HG03196 (cell line): Measurements from ENCODE around the gene CTAGE4.
"Not testable (repeated sequence)": the region's sequence is repeated elsewhere in the genome, so short reads cannot be mapped to it uniquely, and the experiment has no call there.

ENCODE experiments used
- ATAC-seq: cut with Tn5 transposase; IDR thresholded peaks from one replicate; pipeline ENCODE4 v1.9.1; 2021; ENCODE audit not compliant: unreplicated experiment

CTAGE4 gene

GRCh38 chr7:144203086-144203485, 19.8 kb downstream of the CTAGE4 start:
- ATAC-seq, result not testable (repeated sequence)

- ATAC-seq, result not testable (repeated sequence)
These were observed 22.0 kb downstream of the CTAGE4 start for GRCh38 chr7:144205306-144205705.

GRCh38 chr7:144217200-144217599, 33.9 kb downstream of the CTAGE4 start:
- ATAC-seq, result not testable (repeated sequence)

GRCh38 chr7:144218581-144218980, 35.3 kb downstream of the CTAGE4 start:
- not testable (repeated sequence) for ATAC-seq

DNA sequence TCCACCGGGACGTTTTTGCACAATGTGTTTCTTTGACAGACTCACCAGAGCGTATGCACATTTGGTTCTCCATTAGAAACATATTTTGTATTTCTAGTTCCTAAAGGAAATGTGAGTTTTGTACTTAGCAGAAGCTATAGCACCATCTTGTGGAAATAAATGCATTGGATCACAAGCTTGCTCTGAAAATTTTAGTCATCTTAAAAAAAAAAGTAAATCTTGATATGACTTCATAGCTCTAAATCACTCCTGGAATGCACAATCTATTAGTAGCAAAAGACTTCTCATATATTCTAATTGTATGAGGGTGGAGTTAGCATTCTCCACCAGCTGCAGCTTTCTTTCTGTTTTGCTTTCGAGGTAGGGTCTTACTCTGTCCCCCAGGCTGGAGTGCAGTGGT, 35.9 kb downstream of the CTAGE4 start:
- not testable (repeated sequence) for ATAC-seq

GRCh38 chr7:144220531-144220930, 37.3 kb downstream of the CTAGE4 start:
- not testable (repeated sequence) for ATAC-seq

- not testable (repeated sequence) for ATAC-seq
These were observed 40.4 kb downstream of the CTAGE4 start for GRCh38 chr7:144223675-144224074.

DNA sequence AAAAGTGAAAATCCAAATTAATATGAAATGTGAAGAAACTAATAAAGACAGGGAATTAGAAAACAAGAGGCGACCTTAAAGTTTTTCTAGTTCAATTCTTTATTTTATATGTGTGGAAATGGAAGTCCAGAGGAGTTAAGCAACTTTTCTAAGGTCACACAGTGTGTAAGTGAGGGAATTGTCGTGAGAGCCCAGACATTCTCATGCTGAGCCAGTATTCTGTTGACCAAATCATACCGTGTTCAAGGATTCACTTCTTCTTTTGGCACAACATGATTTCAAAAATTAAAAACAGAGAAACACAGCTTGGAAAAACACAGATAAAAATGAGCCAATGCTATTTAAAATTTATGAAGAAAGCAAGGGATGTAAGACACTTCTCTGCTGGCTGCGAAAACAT, 43.6 kb downstream of the CTAGE4 start:
- not testable (repeated sequence) for ATAC-seq

DNA sequence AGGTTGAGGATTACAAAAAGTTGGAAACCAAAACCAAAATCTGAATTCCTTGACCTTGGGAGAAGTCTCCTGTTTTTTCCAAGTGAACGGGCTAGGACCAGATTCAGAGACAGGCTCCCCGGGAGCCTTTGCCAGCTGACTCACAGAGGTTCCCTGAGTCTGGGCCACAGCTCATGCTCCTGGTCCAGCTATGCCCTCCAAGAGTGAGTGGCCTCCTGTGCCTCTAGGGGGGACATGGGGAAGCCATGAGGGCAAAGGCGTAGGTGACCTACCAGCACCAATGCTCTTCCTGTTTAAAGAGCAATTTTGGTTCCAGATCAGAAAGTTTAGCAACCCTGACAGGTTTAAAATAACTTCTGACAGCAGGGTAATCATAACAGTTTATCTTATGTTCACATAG, 45.5 kb downstream of the CTAGE4 start:
- not testable (repeated sequence) for ATAC-seq

- not testable (repeated sequence) for ATAC-seq
These were observed 47.8 kb downstream of the CTAGE4 start for GRCh38 chr7:144231027-144231426.

GRCh38 chr7:144233039-144233438, 49.8 kb downstream of the CTAGE4 start:
- ATAC-seq, result not testable (repeated sequence)
